Adrenal gland (tissue), 12 donors: ENCODE results near the gene PORCN. TPM values are rescaled to one million over a fixed set of nuclear protein-coding genes. Genes with fewer than 3 reads are reported as not detected.

Experiments used
- DNase-seq, 7 donors: peaks; one replicate each; pipeline ENCODE4 v3.0.0-alpha.2; 2019 to 2020
- H3K27ac ChIP-seq, 5 donors: fragments of 200-600 bp; sonication (generic) in 4 of 5; 1 replicate in 3 of 5; 2 replicates in 2 of 5; pipeline versions ENCODE4 v1.5.1 to v1.8.0; 2016 to 2020; ENCODE audit warnings: mild to moderate bottlenecking in 1 of 5
- H3K27me3 ChIP-seq: fragments of 200-600 bp; 2 replicates; pipeline ENCODE4 v1.8.0; 2021
- H3K36me3 ChIP-seq, 2 donors: fragments of 200-600 bp; replicated peaks in 1 of 2; 1 replicate in 1 of 2; 2 replicates in 1 of 2; pipeline versions ENCODE4 v1.5.1 to v1.8.0; 2018 to 2022
- H3K4me1 ChIP-seq, 2 donors: fragments of 200-600 bp; replicated peaks in 1 of 2; 1 replicate in 1 of 2; 2 replicates in 1 of 2; pipeline versions ENCODE4 v1.5.1 to v1.8.0; 2018 to 2021
- H3K4me3 ChIP-seq, 4 donors: fragments of 200-600 bp; sonication (generic) in 3 of 4; one replicate each; pipeline ENCODE4 v1.5.1; 2016 to 2018
- H3K9me3 ChIP-seq, 3 donors: fragments of 200-600 bp; sonication (generic) in 1 of 3; replicated peaks in 1 of 3; 1 replicate in 2 of 3; 2 replicates in 1 of 3; pipeline versions ENCODE4 v1.5.1 to v1.8.0; 2016 to 2021
- CTCF ChIP-seq, 6 experiments: fragments of 450-650 bp in 4 of 6; fragments of 200-600 bp in 2 of 6; sonication (generic) in 1 of 6; IDR thresholded peaks; 1 replicate in 5 of 6; 2 replicates in 1 of 6; pipeline versions ENCODE4 v1.5.1 to v1.8.0; 2016 to 2021; ENCODE audit warnings: antibody characterized with exemption in 6 of 6, mild to moderate bottlenecking in 2 of 6, moderate library complexity in 1 of 6
- POLR2A ChIP-seq, 2 donors: fragments of 450-650 bp; IDR thresholded peaks; one replicate each; pipeline ENCODE4 v1.6.1; 2017; ENCODE audit warnings: antibody characterized with exemption in 2 of 2, mild to moderate bottlenecking in 2 of 2, moderate library complexity in 1 of 2
- WGBS, 4 donors: extraction: QIAGEN DNeasy Blood & Tissue Kit in 2 of 4; methylation state at CpG; one replicate each; pipeline versions ENCODE4 v1.1.5 to v1.1.7; 2013 to 2017; 5-methylcytosine and 5-hydroxymethylcytosine counted together
- intact Hi-C, 2 donors: fragments of 100-400 bp; cut with DNase I; formaldehyde crosslinking; loops; one replicate each; pipeline versions ENCODE4 v1.14.1 to v1.15.0; 2022 to 2023
- polyA plus RNA-seq, 3 donors: library from polyadenylated mRNA; stranded (reverse); fragments of 200-250 nt in 2 of 3; fragments of 350-450 nt in 1 of 3; fragmentation: Illumina TruSeq in 1 of 3; extraction: RNeasy Lipid Tissue Mini Kit (QIAGEN cat#74804) in 1 of 3; gene quantifications; one replicate each; pipeline ENCODE4 v1.2.3, GENCODE V29; 2013 to 2014
- total RNA-seq, 9 donors: library from RNA; depleted of rRNA in 4 of 9; stranded (reverse); fragments of >200 nt in 4 of 9; fragments of 120-200 nt in 1 of 9; fragmentation: NEBNext Ultra II Directional in 1 of 9; extraction: Animal tissue kit (Norgen Biotek cat#: 25700) in 1 of 9; gene quantifications; one replicate each; pipeline versions ENCODE4 v1.1.0 to v1.2.4, GENCODE V29; 2013 to 2023
- donor health status: healthy with polysubstance abuse.
- donor health status: Bipolar disorder and iron deficiency.
- donor health status: DM: yes; HTN: yes; CAD: no.
- donor health status: DM: no; HTN: no; CAD: no.
- donor health status: DM: no; HTN: no; CAD: no.
- donor health status: DM: yes; HTN: yes; CAD: no.

The PORCN gene
- total and polyA plus RNA-seq, 12 donors = 9.5 to 290 (median 86.3) TPM

DNA sequence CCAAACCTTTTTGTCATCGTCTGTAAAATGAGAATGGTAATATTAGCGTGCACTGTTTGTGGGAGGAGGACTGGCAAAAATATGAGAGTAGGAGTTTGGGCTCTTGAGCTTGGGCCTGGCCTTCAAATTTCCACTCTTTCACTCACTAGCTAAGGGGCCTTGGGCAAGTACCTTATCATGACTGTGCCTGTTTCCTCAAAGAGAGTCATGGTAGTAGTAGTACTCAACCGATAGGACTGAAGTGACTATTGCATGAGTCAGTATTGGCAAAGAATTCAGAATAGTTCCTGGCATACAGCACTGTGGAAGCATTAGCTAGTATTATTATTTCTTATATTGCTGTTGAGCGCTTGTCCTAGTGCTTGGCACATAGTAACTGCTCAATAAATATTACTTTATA lies 49.5 kb downstream of the PORCN start:
- Histone ChIP-seq H3K27me3 (no peaks in the 10 kb centered on the region), H3K4me1 (peaks cover 0 to 7% of the 10 kb centered on the region in 2 donors), H3K36me3 (peaks cover 0 to 29% of the 10 kb centered on the region in 2 donors), H3K9me3 (no peaks in the 10 kb centered on the region), H3K27ac (peak overlapping the region in 1 of 5 donors; percentile 49), H3K4me3 (no peak overlapping the region)
- intact Hi-C loops = no loop called here
- WGBS, 4 donors = 20 to 71% (median 53%) methylated on average over 4 of the region's 4 CpGs
- DNase-seq = peak in 3 of 7 donors; percentile 37 to 61 (median 57)
- TF ChIP-seq CTCF (IDR thresholded peaks at IDR 0.05) = peak in 2 of 6 experiments; percentile 9 to 13
- no peak for TF ChIP-seq POLR2A (IDR thresholded peaks at IDR 0.05)

- DNase-seq = no peak
- TF ChIP-seq POLR2A (IDR thresholded peaks at IDR 0.05) (no peak), CTCF (IDR thresholded peaks at IDR 0.05) (no peak)
- intact Hi-C loops = no loop called here
These were observed 50.8 kb downstream of the PORCN start for GRCh38 chrX:48559636-48560035.

GRCh38 chrX:48560056-48560455 lies 51.3 kb downstream of the PORCN start:
- Histone ChIP-seq H3K4me3 (no peak overlapping the region), H3K36me3 (peaks cover 0 to 29% of the 10 kb centered on the region in 2 donors), H3K4me1 (peaks cover 0 to 7% of the 10 kb centered on the region in 2 donors), H3K27ac (no peak overlapping the region), H3K27me3 (no peaks in the 10 kb centered on the region), H3K9me3 (no peaks in the 10 kb centered on the region)
- TF ChIP-seq POLR2A (IDR thresholded peaks at IDR 0.05) = no peak
- TF ChIP-seq CTCF (IDR thresholded peaks at IDR 0.05) = no peak
- intact Hi-C loops = no loop called here
- WGBS, 4 donors = 88 to 97% (median 96%) methylated on average over 12 to 14 of the region's 14 CpGs; no CpG with 5 or more reads in 1 of the 4 donors
- DNase-seq = no peak

More at GRCh38 chrX:48559636-48560035, 50.8 kb downstream of the PORCN start:
- no peak overlapping the region for H3K27ac ChIP-seq
- H3K4me3 ChIP-seq = no peak overlapping the region
- peaks cover 0 to 7% of the 10 kb centered on the region in 2 donors for H3K4me1 ChIP-seq
- H3K27me3 ChIP-seq = no peaks in the 10 kb centered on the region
- WGBS, 4 donors = 91 to 95% (median 93%) methylated on average over 17 to 24 of the region's 24 CpGs; no CpG with 5 or more reads in 1 of the 4 donors
- peaks cover 0 to 29% of the 10 kb centered on the region in 2 donors for H3K36me3 ChIP-seq
- H3K9me3 ChIP-seq = no peaks in the 10 kb centered on the region

GRCh38 chrX:48560681-48561080 lies 51.9 kb downstream of the PORCN start:
- H3K4me1 ChIP-seq = peaks cover 0 to 5% of the 10 kb centered on the region in 2 donors
- no peaks in the 10 kb centered on the region for H3K27me3 ChIP-seq
- DNase-seq = no peak
- H3K9me3 ChIP-seq = no peaks in the 10 kb centered on the region
- H3K36me3 ChIP-seq = peaks cover 0 to 29% of the 10 kb centered on the region in 2 donors
- intact Hi-C loops = no loop called here
- no peak overlapping the region for H3K27ac ChIP-seq
- WGBS, 4 donors = 91 to 95% (median 92%) methylated on average over 2 to 12 of the region's 12 CpGs; no CpG with 5 or more reads in 1 of the 4 donors
- no peak for TF ChIP-seq POLR2A (IDR thresholded peaks at IDR 0.05)
- no peak for TF ChIP-seq CTCF (IDR thresholded peaks at IDR 0.05)
- H3K4me3 ChIP-seq = no peak overlapping the region
